Gastrocnemius medialis (tissue), 4 donors: ENCODE data around the gene IFIT5.

Experiments
- CTCF ChIP-seq, 5 experiments: fragments of 450-650 bp in 3 of 5; fragments of 200-600 bp in 2 of 5; sonication (generic) in 2 of 5; IDR thresholded peaks in 4 of 5; conservative IDR thresholded peaks in 1 of 5; 1 replicate in 4 of 5; 2 replicates in 1 of 5; pipeline ENCODE4 v1.5.1; 2016 to 2019; ENCODE audit warnings: antibody characterized with exemption in 5 of 5, mild to moderate bottlenecking in 3 of 5, moderate library complexity in 3 of 5
- POLR2A ChIP-seq, 2 donors: fragments of 450-650 bp; IDR thresholded peaks; one replicate each; pipeline ENCODE4 v1.6.1; 2017; ENCODE audit warnings: antibody characterized with exemption in 2 of 2, mild to moderate bottlenecking in 2 of 2, moderate library complexity in 2 of 2

GRCh38 chr10:89413398-89413912 lies 913 bp upstream of the IFIT5 start:
- no peak for TF ChIP-seq CTCF (IDR thresholded peaks at IDR 0.05 in 4 of 5, conservative IDR thresholded peaks at IDR 0.05 in 1 of 5)
- no peak for TF ChIP-seq POLR2A (IDR thresholded peaks at IDR 0.05)
